ENCODE data around the gene PLA2G3. TPM values are rescaled to one million over a fixed set of nuclear protein-coding genes. Genes with fewer than 3 reads are reported as not detected.

The PLA2G3 gene
- total RNA-seq, 2 donors from 2014 or later: 0.57 to 0.88 TPM

DNA sequence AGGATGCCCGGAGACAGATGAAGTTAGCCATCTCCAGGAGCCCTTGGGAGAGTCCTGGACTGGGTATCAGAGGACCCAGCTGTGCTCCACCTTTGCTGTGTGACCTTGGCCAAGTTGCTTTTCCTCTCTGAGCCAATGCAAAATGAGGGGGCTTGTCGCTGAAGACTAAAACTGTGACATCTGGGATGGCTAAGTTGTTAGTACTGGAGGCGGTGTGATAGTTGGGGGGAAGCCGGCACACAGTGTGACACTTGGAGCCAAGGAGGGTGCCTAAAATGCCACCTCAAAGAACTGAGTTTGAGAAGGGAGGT lies 17.1 kb downstream of the PLA2G3 start:
- peaks cover 8% of the 10 kb centered on the region for H3K4me1 ChIP-seq
- H3K9ac ChIP-seq (ENCODE audit: low read depth in 2 of 2, low read length in 2 of 2): peak overlapping the region; percentile 80 to 81
- H3K36me3 ChIP-seq: no peaks in the 10 kb centered on the region
- DNase-seq: no peak
- TF ChIP-seq, protein P1, sequence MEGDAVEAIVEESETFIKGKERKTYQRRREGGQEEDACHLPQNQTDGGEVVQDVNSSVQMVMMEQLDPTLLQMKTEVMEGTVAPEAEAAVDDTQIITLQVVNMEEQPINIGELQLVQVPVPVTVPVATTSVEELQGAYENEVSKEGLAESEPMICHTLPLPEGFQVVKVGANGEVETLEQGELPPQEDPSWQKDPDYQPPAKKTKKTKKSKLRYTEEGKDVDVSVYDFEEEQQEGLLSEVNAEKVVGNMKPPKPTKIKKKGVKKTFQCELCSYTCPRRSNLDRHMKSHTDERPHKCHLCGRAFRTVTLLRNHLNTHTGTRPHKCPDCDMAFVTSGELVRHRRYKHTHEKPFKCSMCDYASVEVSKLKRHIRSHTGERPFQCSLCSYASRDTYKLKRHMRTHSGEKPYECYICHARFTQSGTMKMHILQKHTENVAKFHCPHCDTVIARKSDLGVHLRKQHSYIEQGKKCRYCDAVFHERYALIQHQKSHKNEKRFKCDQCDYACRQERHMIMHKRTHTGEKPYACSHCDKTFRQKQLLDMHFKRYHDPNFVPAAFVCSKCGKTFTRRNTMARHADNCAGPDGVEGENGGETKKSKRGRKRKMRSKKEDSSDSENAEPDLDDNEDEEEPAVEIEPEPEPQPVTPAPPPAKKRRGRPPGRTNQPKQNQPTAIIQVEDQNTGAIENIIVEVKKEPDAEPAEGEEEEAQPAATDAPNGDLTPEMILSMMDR (IDR thresholded peaks at IDR 0.05): no peak
- intact Hi-C loops (cut with DNase I): no loop called here
- H3K4me3 ChIP-seq: peak overlapping the region; percentile 38
- H3K27ac ChIP-seq: no peak overlapping the region
- H3K9me3 ChIP-seq: no peaks in the 10 kb centered on the region
- H3K27me3 ChIP-seq: no peaks in the 10 kb centered on the region

DNA sequence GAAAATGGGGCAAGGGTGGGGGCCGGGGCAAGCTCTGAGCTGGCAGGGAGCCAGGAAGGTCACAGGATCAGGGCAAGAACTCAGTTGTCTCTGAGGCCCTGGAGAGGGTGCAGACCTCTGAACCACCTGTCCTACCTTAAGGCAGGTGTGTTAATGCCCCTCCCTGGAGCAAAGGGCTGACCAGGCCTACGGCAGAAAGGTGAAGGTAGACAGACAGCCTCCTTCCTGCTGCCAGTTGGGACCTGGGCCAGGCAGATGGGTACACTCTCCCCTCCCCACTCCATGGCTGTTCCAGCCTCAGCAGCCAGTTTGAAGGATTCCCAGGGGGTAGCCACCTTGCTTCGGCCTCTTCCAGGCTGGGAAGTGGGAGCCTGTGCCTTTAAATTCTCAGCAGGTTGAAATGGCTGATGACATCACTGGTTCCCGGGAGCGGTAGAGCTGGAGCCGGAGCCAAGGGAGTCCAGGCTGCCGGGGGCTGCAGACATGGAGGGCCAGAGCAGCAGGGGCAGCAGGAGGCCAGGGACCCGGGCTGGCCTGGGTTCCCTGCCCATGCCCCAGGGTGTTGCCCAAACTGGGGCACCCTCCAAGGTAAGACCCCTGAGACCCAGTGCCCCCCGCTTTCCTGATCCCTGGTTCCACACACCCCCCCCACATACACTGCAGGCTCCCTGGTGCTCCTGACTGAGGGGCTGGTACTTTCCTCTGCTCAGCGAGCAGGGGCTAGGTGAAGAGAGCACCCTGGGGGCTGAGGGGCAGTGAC lies 17.6 kb downstream of the PLA2G3 start, which contains the start of gene INPP5J:
Gene INPP5J (plus strand): TSS at position 435 of the 760 bp plus-strand sequence. CDS start 49 bp downstream, at position 484.
- peak; percentile 84 for DNase-seq
- H3K9me3 ChIP-seq: no peaks in the 10 kb centered on the region
- intact Hi-C loops (cut with DNase I): no loop called here
- peaks cover 8% of the 10 kb centered on the region for H3K4me1 ChIP-seq
- no peaks in the 10 kb centered on the region for H3K36me3 ChIP-seq
- H3K27ac ChIP-seq: peak within 1 kb of the TSS; percentile 74
- peak within 1 kb of the TSS; percentile 38 for H3K4me3 ChIP-seq
- TF ChIP-seq, protein P1 (IDR thresholded peaks at IDR 0.05): no peak
- no peaks in the 10 kb centered on the region for H3K27me3 ChIP-seq
- H3K9ac ChIP-seq (ENCODE audit: low read depth in 2 of 2, low read length in 2 of 2): peak within 1 kb of the TSS; percentile 80 to 81

DNA sequence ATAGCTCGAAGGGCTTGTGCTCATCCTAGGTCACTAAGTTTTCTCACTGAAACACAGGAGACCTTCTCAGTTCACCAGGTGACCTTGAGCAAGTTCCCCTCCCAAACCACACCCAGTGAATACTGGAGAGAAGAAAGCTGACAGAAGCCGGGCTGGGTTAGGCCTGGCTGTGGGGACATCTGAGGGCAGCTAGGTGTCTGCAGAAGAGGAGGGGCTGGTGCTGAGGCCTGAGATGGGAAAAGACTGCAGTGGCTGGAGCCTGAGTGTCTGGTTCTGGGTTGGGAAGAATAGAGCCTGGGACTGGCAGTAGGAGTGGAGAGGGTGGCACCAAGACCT lies 18.1 kb downstream of the PLA2G3 start:
- TF ChIP-seq, protein P1 (IDR thresholded peaks at IDR 0.05): no peak
- H3K4me3 ChIP-seq: no peak overlapping the region
- H3K27me3 ChIP-seq: no peaks in the 10 kb centered on the region
- intact Hi-C loops (cut with DNase I): no loop called here
- H3K36me3 ChIP-seq: no peaks in the 10 kb centered on the region
- H3K4me1 ChIP-seq: peaks cover 8% of the 10 kb centered on the region
- peak overlapping the region; percentile 50 to 80 for H3K9ac ChIP-seq (ENCODE audit: low read depth in 2 of 2, low read length in 2 of 2)
- no peaks in the 10 kb centered on the region for H3K9me3 ChIP-seq
- peak overlapping the region; percentile 74 for H3K27ac ChIP-seq
- no peak for DNase-seq

DNA sequence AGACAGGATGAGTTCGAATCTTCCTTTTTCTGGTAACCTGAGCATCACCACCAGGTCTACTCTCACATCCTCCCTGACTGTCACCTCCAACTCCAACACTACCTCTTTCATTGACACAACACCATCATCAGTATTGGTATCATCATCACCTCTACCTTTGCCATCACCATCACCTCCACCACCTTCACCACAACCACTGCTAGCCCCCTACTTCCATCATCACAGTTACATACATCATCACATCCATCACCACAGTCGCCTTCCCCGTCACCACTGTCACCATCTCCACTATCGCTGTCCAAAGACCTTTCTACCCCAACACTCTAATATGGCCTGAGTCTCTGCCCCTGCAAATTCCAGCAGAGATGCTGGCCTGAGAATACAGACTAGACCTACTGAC lies 18.9 kb downstream of the PLA2G3 start:
- intact Hi-C loops (cut with DNase I): no loop called here
- Histone ChIP-seq H3K4me3 (no peak overlapping the region), H3K9ac (ENCODE audit: low read depth in 2 of 2, low read length in 2 of 2) (peak overlapping the region in 1 of 2 donors; percentile 80), H3K27ac (no peak overlapping the region), H3K9me3 (no peaks in the 10 kb centered on the region), H3K27me3 (no peaks in the 10 kb centered on the region), H3K4me1 (peaks cover 8% of the 10 kb centered on the region), H3K36me3 (no peaks in the 10 kb centered on the region)
- TF ChIP-seq, protein P1 (IDR thresholded peaks at IDR 0.05): no peak
- DNase-seq: no peak

DNA sequence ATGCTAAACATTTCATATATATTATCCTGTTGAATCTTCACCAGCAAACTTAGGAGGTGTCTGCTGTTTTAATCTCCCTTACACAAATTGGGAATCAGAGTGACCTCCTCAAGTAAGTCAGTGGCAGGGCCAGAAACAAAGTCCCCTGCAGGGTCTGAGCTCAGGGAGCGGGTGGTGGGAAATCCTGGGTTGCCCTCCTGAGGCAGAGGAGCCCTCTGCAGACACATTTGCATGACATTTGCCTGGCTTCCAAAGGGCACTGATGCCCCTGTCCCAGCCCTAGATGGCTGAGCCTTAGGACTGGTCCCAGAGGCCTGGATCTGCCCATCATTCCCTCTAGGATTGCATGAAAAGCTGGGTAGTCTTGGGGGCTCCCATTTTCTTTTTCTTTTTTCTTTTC lies 19.7 kb downstream of the PLA2G3 start:
- TF ChIP-seq, protein P1 (IDR thresholded peaks at IDR 0.05): no peak
- H3K36me3 ChIP-seq: no peaks in the 10 kb centered on the region
- no peaks in the 10 kb centered on the region for H3K9me3 ChIP-seq
- no peak overlapping the region for H3K27ac ChIP-seq
- H3K9ac ChIP-seq (ENCODE audit: low read depth in 2 of 2, low read length in 2 of 2): no peak overlapping the region
- no peak for DNase-seq
- intact Hi-C loops (cut with DNase I): no loop called here
- H3K4me1 ChIP-seq: peaks cover 8% of the 10 kb centered on the region
- H3K4me3 ChIP-seq: no peak overlapping the region
- no peaks in the 10 kb centered on the region for H3K27me3 ChIP-seq

All from colonic mucosa (tissue), 4 donors.